GM21526 (cell line): ENCODE results near the gene RPP40.
"Not testable (repeated sequence)": the region's sequence is repeated elsewhere in the genome, so short reads cannot be mapped to it uniquely, and the experiment has no call there.

Source experiments
- ATAC-seq: cut with Tn5 transposase; IDR thresholded peaks from one replicate; pipeline ENCODE4 v1.9.1; 2021; ENCODE audit warnings: moderate library complexity; ENCODE audit not compliant: unreplicated experiment, low FRiP score

The RPP40 gene

GRCh38 chr6:5023923-5024322, 20.1 kb upstream of the RPP40 start:
- ATAC-seq, result no peak

GRCh38 chr6:5020142-5020541, 16.3 kb upstream of the RPP40 start:
- ATAC-seq, result no peak

GRCh38 chr6:5014072-5014561, 10.3 kb upstream of the RPP40 start:
- ATAC-seq, result no peak

- no peak for ATAC-seq
Observed at GRCh38 chr6:5012519-5012918, 8.7 kb upstream of the RPP40 start.

GRCh38 chr6:5011346-5011745, 7.5 kb upstream of the RPP40 start:
- no peak for ATAC-seq

GRCh38 chr6:5007531-5007930, 3.7 kb upstream of the RPP40 start:
- ATAC-seq, result no peak

- ATAC-seq, result no peak
Observed at GRCh38 chr6:5006222-5006621, 2.4 kb upstream of the RPP40 start.

- ATAC-seq, result not testable (repeated sequence)
Observed at GRCh38 chr6:5005038-5005433, 1.2 kb upstream of the RPP40 start.

- ATAC-seq, result no peak
Observed at GRCh38 chr6:5004373-5005037, 668 bp upstream of the RPP40 start.

GRCh38 chr6:4999586-4999985, 4.3 kb downstream of the RPP40 start:
- ATAC-seq, result no peak

- ATAC-seq, result no peak
Observed at GRCh38 chr6:4997862-4998261, 6.0 kb downstream of the RPP40 start.

- no peak for ATAC-seq
Observed at GRCh38 chr6:4994741-4995140, 9.1 kb downstream of the RPP40 start.

- no peak for ATAC-seq
Observed at GRCh38 chr6:4987432-4987831, 16.4 kb downstream of the RPP40 start.

GRCh38 chr6:4986999-4987398, 16.8 kb downstream of the RPP40 start:
- no peak for ATAC-seq

- no peak for ATAC-seq
Observed at GRCh38 chr6:4983322-4983721, 20.5 kb downstream of the RPP40 start.

GRCh38 chr6:4981761-4982160, 22.1 kb downstream of the RPP40 start:
- no peak for ATAC-seq

GRCh38 chr6:4979426-4979825, 24.4 kb downstream of the RPP40 start:
- no peak for ATAC-seq

- ATAC-seq, result no peak
Observed at GRCh38 chr6:4977468-4977867, 26.4 kb downstream of the RPP40 start.

GRCh38 chr6:4975506-4975905, 28.3 kb downstream of the RPP40 start:
- no peak for ATAC-seq

- ATAC-seq, result no peak
Observed at GRCh38 chr6:4974962-4975361, 28.9 kb downstream of the RPP40 start.

- no peak for ATAC-seq
Observed at GRCh38 chr6:4973982-4974745, 29.7 kb downstream of the RPP40 start.

GRCh38 chr6:4973415-4973814, 30.4 kb downstream of the RPP40 start:
- ATAC-seq, result no peak
